GM21447 (cell line): ENCODE data around the gene KRCC1.
"Not testable (repeated sequence)": the region's sequence is repeated elsewhere in the genome, so short reads cannot be mapped to it uniquely, and the experiment has no call there.

Experiments
- ATAC-seq: cut with Tn5 transposase; IDR thresholded peaks from one replicate; pipeline ENCODE4 v1.9.1; 2021; ENCODE audit not compliant: unreplicated experiment

Gene KRCC1

GRCh38 chr2:88003074-88003755, 52.4 kb downstream of the KRCC1 start:
- ATAC-seq = no peak

- no peak for ATAC-seq
Measured at GRCh38 chr2:88002359-88002707, 53.2 kb downstream of the KRCC1 start.

- not testable (repeated sequence) for ATAC-seq
Measured at GRCh38 chr2:88000474-88000873, 55.1 kb downstream of the KRCC1 start.

GRCh38 chr2:87996570-87996969, 59.0 kb downstream of the KRCC1 start:
- ATAC-seq = no peak

GRCh38 chr2:87995756-87996155, 59.8 kb downstream of the KRCC1 start:
- ATAC-seq = no peak

GRCh38 chr2:87994304-87994850, 61.2 kb downstream of the KRCC1 start:
- ATAC-seq = not testable (repeated sequence)

GRCh38 chr2:87992569-87992968, 63.0 kb downstream of the KRCC1 start:
- ATAC-seq = not testable (repeated sequence)

GRCh38 chr2:87987473-87987872, 68.1 kb downstream of the KRCC1 start:
- ATAC-seq = not testable (repeated sequence)

GRCh38 chr2:87985902-87986301, 69.7 kb downstream of the KRCC1 start:
- not testable (repeated sequence) for ATAC-seq

- not testable (repeated sequence) for ATAC-seq
Measured at GRCh38 chr2:87981182-87981581, 74.4 kb downstream of the KRCC1 start.
